Central memory CD4-positive, alpha-beta T cell (primary cell): Measurements from ENCODE around the gene OR4M2.
"Not testable (repeated sequence)": the region's sequence is repeated elsewhere in the genome, so short reads cannot be mapped to it uniquely, and the experiment has no call there.

Source experiments
- DNase-seq: peaks from one replicate; pipeline ENCODE4 v3.0.0; 2022
- total RNA-seq, 3 experiments: gene quantifications; one replicate each; lab custom pipeline; 2026; lab: John Stamatoyannopoulos, UW

The OR4M2 gene, protein sequence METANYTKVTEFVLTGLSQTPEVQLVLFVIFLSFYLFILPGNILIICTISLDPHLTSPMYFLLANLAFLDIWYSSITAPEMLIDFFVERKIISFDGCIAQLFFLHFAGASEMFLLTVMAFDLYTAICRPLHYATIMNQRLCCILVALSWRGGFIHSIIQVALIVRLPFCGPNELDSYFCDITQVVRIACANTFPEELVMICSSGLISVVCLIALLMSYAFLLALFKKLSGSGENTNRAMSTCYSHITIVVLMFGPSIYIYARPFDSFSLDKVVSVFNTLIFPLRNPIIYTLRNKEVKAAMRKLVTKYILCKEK
- total RNA-seq, result 0 reads per million in 3 experiments

DNA sequence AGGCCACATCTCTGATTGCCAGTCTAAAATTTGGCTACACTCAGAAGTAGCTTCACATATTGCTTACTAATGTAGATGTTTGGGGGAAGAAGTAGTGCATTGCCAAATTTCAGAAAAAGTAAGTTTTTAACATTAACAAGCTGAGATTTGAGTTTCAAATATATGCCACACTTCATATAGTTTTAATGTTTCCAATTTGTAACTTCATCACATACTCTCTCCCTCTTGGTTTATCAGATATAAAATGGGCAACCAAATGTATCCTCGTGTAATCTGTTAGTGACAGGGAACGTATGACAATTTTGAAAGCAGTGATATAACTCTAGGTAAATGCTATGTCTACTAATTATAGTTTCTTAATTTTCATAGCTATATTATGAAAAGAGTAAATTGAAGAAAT lies at the start of gene OR4M2:
OR4M2 (plus strand) TSS at position 301 of the 400 bp plus-strand sequence; CDS start at position 399, 98 bp downstream.
- DNase-seq, result not testable (repeated sequence)

- not testable (repeated sequence) for DNase-seq
Measured at GRCh38 chr15:22069267-22069666, 11.1 kb upstream of the OR4M2 start.

DNA sequence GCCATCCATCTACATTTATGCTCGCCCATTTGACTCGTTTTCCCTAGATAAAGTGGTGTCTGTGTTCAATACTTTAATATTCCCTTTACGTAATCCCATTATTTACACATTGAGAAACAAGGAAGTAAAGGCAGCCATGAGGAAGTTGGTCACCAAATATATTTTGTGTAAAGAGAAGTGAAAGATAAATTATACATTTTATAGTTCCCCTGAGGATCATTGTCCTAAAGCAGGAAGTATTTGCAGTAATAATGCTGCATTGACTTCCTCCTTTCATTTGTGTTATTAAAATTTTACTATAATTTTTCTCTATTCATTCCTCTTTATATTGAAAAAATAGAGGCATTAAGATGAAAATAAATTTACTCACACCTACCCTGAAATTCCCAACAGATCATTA lies 1.1 kb downstream of the OR4M2 start:
- DNase-seq, result not testable (repeated sequence)

DNA sequence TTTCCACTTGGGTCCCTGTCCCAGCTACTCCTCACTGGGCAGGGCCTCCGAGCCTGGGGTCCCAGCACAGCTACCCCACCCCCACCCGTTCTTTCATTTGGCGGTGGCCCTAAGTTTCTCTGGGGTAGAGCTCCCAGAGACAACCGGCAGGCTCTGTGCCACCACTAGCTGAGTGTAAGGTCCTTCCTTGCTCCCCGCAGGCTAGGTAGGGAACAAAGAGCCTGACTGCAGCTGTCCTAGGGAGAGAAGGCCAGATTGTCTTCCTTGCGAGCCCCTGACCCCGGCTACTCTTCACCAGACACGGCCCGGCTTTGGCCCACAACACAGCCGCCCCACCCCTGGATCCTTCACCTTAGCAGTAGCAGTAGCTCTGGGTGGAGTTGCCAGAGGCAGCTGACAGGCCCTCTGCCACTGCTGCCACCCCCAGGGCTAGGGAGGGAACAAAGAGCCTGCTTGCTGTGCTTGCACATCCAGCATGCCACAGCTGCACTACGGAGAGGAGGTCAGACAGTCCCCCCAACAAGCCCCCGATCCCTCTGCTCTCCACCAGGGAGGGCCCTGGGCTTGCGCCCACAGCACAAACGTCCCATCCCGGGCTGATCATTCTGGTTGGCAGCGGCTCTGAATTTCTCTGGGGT lies 18.4 kb downstream of the OR4M2 start:
- not testable (repeated sequence) for DNase-seq

DNA sequence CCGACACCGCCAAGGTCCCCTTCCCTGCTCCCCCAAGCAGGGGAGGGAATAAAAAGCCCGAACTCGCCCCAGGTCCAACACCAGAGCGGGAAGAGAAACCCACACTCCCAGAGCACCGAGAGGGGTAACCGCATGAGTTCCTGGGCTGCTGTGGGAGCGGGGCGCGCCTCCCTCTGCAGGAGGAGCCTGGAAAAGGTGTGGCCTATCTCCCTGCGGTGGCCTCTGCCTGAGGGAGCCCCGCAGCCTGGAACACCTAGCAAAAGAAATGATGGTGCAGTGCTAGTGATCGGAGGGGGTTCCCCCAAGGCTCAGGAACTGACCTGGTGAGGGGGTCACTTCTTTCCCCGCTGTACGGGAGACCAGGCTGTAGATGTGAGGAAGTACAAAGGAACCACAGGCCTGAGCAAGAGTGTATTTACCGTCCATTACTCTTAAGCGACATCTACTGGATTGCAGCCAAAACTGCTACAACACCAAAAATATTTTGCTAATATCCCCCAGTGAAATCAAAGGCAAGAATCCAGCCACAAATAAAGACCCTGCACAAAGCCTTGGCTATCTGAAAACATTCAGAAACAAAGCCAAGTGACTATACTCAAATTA lies 19.1 kb downstream of the OR4M2 start:
- DNase-seq, result not testable (repeated sequence)

DNA sequence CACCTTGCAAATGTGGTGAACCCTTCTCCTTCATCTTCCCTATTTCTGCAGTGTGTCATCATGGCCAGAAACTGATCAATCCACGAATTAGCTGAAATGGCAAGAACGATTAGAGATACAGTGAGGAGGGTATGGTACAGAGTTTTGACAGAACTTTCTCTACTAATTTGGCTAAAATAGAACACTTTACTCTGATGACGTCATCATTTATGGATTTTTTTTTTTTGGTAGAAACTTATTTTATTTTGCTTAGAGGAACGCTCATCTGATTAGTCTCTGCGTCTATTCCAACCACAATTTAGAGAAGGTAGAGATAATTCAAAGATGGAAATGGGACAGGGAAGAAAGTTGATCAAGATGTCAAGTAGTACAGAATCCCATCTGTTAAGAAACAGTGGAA lies 41.7 kb downstream of the OR4M2 start:
- not testable (repeated sequence) for DNase-seq
